ENCODE results near the gene THG1L. TPM values are rescaled to one million over a fixed set of nuclear protein-coding genes. Genes with fewer than 3 reads are reported as not detected.
A peak's percentile ranks its signal among the peaks of the same experiment; 100 is the strongest.

Gene THG1L
- total RNA-seq, 1 experiment from 2014 or later, result 12.9 TPM

DNA sequence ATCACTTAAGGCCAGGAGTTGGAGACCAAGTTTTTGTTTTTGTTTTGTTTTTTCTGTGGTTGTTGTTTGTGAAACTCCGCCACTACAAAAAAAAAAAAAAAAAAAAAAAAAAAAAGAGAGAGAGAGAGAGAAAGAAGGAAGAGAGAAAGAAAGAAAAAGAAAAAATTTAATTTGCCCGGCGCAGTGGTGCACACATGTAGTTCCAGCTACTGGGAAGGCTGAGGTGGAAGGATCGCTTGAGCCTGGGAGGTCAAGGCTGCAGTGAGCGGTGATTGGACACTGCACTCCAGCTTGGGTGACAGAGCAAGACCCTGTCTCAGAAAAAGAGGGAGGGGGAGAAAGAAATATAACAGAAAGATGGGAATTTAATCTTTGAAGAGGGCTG is 902 bp downstream of the THG1L start:
- no peak overlapping the region for H2BK12ac ChIP-seq (ENCODE audit: insufficient read length, low read depth, low read length)
- DNase-seq, result no peak
- no peaks in the 10 kb centered on the region for H3K4me1 ChIP-seq (ENCODE audit: insufficient read depth, low read length)
- H3K56ac ChIP-seq (ENCODE audit: insufficient read length, low read depth, low read length), result no peak overlapping the region
- no peaks in the 10 kb centered on the region for H3K9me3 ChIP-seq (ENCODE audit: control insufficient read depth, low read depth, low read length)
- no peak overlapping the region for H2BK15ac ChIP-seq (ENCODE audit: low read depth, low read length)
- H3K79me2 ChIP-seq (ENCODE audit: insufficient read depth, low read length), result no peaks in the 10 kb centered on the region; the same call in 1 of the 2 replicates
- no peak overlapping the region for H4K5ac ChIP-seq (ENCODE audit: insufficient read length, low read depth, low read length)
- H4K8ac ChIP-seq (replicated peaks; ENCODE audit: insufficient read length, low read depth, low read length), result no peak overlapping the region
- no peak overlapping the region for H3K23ac ChIP-seq (ENCODE audit: insufficient read length, low read depth, low read length)
- H3K27me3 ChIP-seq (ENCODE audit: insufficient read depth, low read length), result no peaks in the 10 kb centered on the region
- H2BK20ac ChIP-seq (ENCODE audit: low read depth, low read length, poor library complexity, severe bottlenecking), result no peak overlapping the region
- Mint-ChIP-seq H3K27me3 (ENCODE audit: low read depth) (no peaks in the 10 kb centered on the region), H3K4me3 (peak overlapping the region; percentile 98 to 99), H3K36me3 (ENCODE audit: insufficient read depth in 1 of 3, low read depth in 3 of 3) (peaks cover 14 to 29% (median 22%) of the 10 kb centered on the region in 3 experiments; a peak in 6 of 7 replicates), H3K4me1 (peaks cover 2 to 12% of the 10 kb centered on the region in 2 experiments), H3K27ac (no peak overlapping the region), H3K9me3 (peaks cover 0 to 3% of the 10 kb centered on the region in 2 experiments; a peak in 2 of 5 replicates)
- H3T11ph ChIP-seq (ENCODE audit: low read length), result no peak overlapping the region
- H2AFZ ChIP-seq (ENCODE audit: low read length), result no peak overlapping the region
- no peak overlapping the region for H3K27ac ChIP-seq (ENCODE audit: insufficient read length, low read depth, low read length)
- H3K4ac ChIP-seq (ENCODE audit: low read depth, low read length), result no peak overlapping the region
- no peaks in the 10 kb centered on the region for H3K79me1 ChIP-seq (ENCODE audit: insufficient read depth, low read depth, low read length, poor library complexity, severe bottlenecking)
- no peak overlapping the region for H2BK120ac ChIP-seq (ENCODE audit: low read depth, low read length, poor library complexity, severe bottlenecking)
- H4K91ac ChIP-seq (ENCODE audit: insufficient read length, low read depth, low read length), result no peak overlapping the region
- H3K14ac ChIP-seq (ENCODE audit: insufficient read depth, low read length), result no peak overlapping the region
- no peak for TF ChIP-seq CTCF (conservative IDR thresholded peaks at IDR 0.05)
- no peaks in the 10 kb centered on the region for H4K20me1 ChIP-seq (ENCODE audit: control insufficient read depth, insufficient read depth, insufficient read length)
- no CpG with 5 or more reads among the region's 5 CpGs for WGBS (ENCODE audit: extremely low coverage, insufficient read length, low lambda C conversion rate)
- no peak overlapping the region for H3K18ac ChIP-seq (ENCODE audit: insufficient read length, low read depth, low read length)
- no peak overlapping the region for H3K9ac ChIP-seq (ENCODE audit: extremely low read depth, insufficient read length, low read length)
- H2BK5ac ChIP-seq (ENCODE audit: insufficient read length, low read length), result no peak overlapping the region
- H2AK5ac ChIP-seq (ENCODE audit: insufficient read length, low read length), result no peak overlapping the region
- H3K23me2 ChIP-seq (ENCODE audit: insufficient read length, low read depth, low read length, poor library complexity, severe bottlenecking), result no peaks in the 10 kb centered on the region
- H3K4me2 ChIP-seq (ENCODE audit: insufficient read depth, insufficient read length, low read length), result peak overlapping the region; percentile 74
